Mesenchymal stem cell (in vitro differentiated cells and primary cell): Measurements from ENCODE around the gene PAX5.

Experiments
- DNase-seq: peaks from one replicate; pipeline ENCODE4 v3.0.0-alpha.2; 2013
- H2AFZ ChIP-seq: one replicate; pipeline ENCODE4 v1.6.1; 2013; ENCODE audit warnings: low read depth, mild to moderate bottlenecking, control low read depth, inconsistent platforms, low read length, moderate library complexity
- H2AK5ac ChIP-seq: 2 replicates; pipeline ENCODE4 v1.6.1; 2013; ENCODE audit warnings: low read length, moderate library complexity, mild to moderate bottlenecking, inconsistent platforms; ENCODE audit not compliant: severe bottlenecking
- H2BK120ac ChIP-seq: one replicate; pipeline ENCODE4 v1.6.1; 2013; ENCODE audit warnings: low read depth, mild to moderate bottlenecking, inconsistent platforms, low read length, moderate library complexity
- H2BK12ac ChIP-seq, 2 experiments: one replicate each; pipeline ENCODE4 v1.6.1; 2013; ENCODE audit warnings: inconsistent platforms in 2 of 2, low read length in 2 of 2, mild to moderate bottlenecking in 2 of 2, moderate library complexity in 2 of 2, control low read depth in 1 of 2
- H2BK15ac ChIP-seq: one replicate; pipeline ENCODE4 v1.6.1; 2013; ENCODE audit warnings: mild to moderate bottlenecking, low read depth, inconsistent platforms; ENCODE audit not compliant: poor library complexity, severe bottlenecking
- H2BK5ac ChIP-seq: 2 replicates; pipeline ENCODE4 v1.6.1; 2013; ENCODE audit warnings: low read depth, mild to moderate bottlenecking, low read length, control low read depth, inconsistent platforms; ENCODE audit not compliant: poor library complexity, severe bottlenecking
- H3K14ac ChIP-seq, 2 experiments: one replicate each; pipeline ENCODE4 v1.6.1; 2013; ENCODE audit warnings: inconsistent platforms in 2 of 2, low read length in 2 of 2, control low read depth in 1 of 2, mild to moderate bottlenecking in 1 of 2, moderate library complexity in 1 of 2
- H3K18ac ChIP-seq, 2 experiments: one replicate each; pipeline ENCODE4 v1.6.1; 2013; ENCODE audit warnings: inconsistent platforms in 2 of 2, low read length in 2 of 2, control low read depth in 1 of 2, low read depth in 1 of 2, mild to moderate bottlenecking in 1 of 2
- H3K23ac ChIP-seq, 2 experiments: one replicate each; pipeline ENCODE4 v1.6.1; 2013; ENCODE audit warnings: inconsistent platforms in 2 of 2, low read length in 2 of 2, mild to moderate bottlenecking in 2 of 2, moderate library complexity in 2 of 2, control low read depth in 1 of 2
- H3K27ac ChIP-seq: 2 replicates; pipeline ENCODE4 v1.5.1; 2013; ENCODE audit warnings: mild to moderate bottlenecking, moderate library complexity, low read length, control low read depth, inconsistent platforms; ENCODE audit not compliant: poor library complexity, severe bottlenecking
- H3K27me3 ChIP-seq, 2 experiments: 2 replicates each; pipeline versions ENCODE4 v1.6.1 to v1.7.0; 2013; ENCODE audit warnings: low read length in 2 of 2, mild to moderate bottlenecking in 2 of 2, moderate library complexity in 2 of 2, control low read depth in 1 of 2, inconsistent platforms in 1 of 2; ENCODE audit not compliant: control insufficient read depth in 1 of 2, insufficient read depth in 1 of 2
- H3K36me3 ChIP-seq, 2 experiments: 2 replicates each; pipeline versions ENCODE4 v1.6.1 to v1.7.0; 2013; ENCODE audit warnings: low read length in 2 of 2, control low read depth in 1 of 2, inconsistent platforms in 1 of 2, low read depth in 1 of 2, mild to moderate bottlenecking in 1 of 2; ENCODE audit not compliant: insufficient read depth in 2 of 2, control insufficient read depth in 1 of 2
- H3K4ac ChIP-seq, 2 experiments: one replicate each; pipeline ENCODE4 v1.6.1; 2013; ENCODE audit warnings: inconsistent platforms in 2 of 2, low read length in 2 of 2, mild to moderate bottlenecking in 2 of 2, moderate library complexity in 2 of 2, control low read depth in 1 of 2, low read depth in 1 of 2
- H3K4me1 ChIP-seq: 2 replicates; pipeline ENCODE4 v1.6.1; 2013; ENCODE audit warnings: low read depth, low read length, control low read depth; ENCODE audit not compliant: control insufficient read depth, insufficient read depth
- H3K4me2 ChIP-seq: 2 replicates; pipeline ENCODE4 v1.6.1; 2013; ENCODE audit warnings: low read length, mild to moderate bottlenecking, inconsistent platforms; ENCODE audit not compliant: poor library complexity, severe bottlenecking
- H3K4me3 ChIP-seq, 2 experiments: 2 replicates each; pipeline versions ENCODE4 v1.5.1 to v1.7.0; 2013; ENCODE audit warnings: low read length in 2 of 2, mild to moderate bottlenecking in 2 of 2, control low read depth in 1 of 2, low read depth in 1 of 2; ENCODE audit not compliant: insufficient read depth in 1 of 2
- H3K79me1 ChIP-seq: replicated peaks from 2 replicates; pipeline ENCODE4 v1.6.1; 2013; ENCODE audit warnings: mild to moderate bottlenecking, control low read depth, low read length, inconsistent platforms; ENCODE audit not compliant: poor library complexity, severe bottlenecking
- H3K9ac ChIP-seq: 2 replicates; pipeline ENCODE4 v1.7.0; 2013; ENCODE audit warnings: mild to moderate bottlenecking, low read length, moderate library complexity
- H3K9me3 ChIP-seq: 2 replicates; pipeline ENCODE4 v1.7.0; 2013; ENCODE audit warnings: mild to moderate bottlenecking, low read length; ENCODE audit not compliant: control insufficient read depth
- H4K8ac ChIP-seq: one replicate; pipeline ENCODE4 v1.6.1; 2013; ENCODE audit warnings: inconsistent platforms, mild to moderate bottlenecking, low read length, moderate library complexity
- H4K91ac ChIP-seq: one replicate; pipeline ENCODE4 v1.6.1; 2013; ENCODE audit warnings: mild to moderate bottlenecking, low read length, inconsistent platforms
- WGBS: methylation state at CpG from one replicate; pipeline ENCODE4 v1.1.7; 2013; ENCODE audit warnings: mixed read lengths; 5-methylcytosine and 5-hydroxymethylcytosine counted together

PAX5 gene

GRCh38 chr9:36882594-36882993, 151.5 kb downstream of the PAX5 start:
- no peak overlapping the region for H4K8ac ChIP-seq
- H3K79me1 ChIP-seq = no peaks in the 10 kb centered on the region
- no peak overlapping the region for H2AFZ ChIP-seq
- H3K4me3 ChIP-seq = no peak overlapping the region
- no peak overlapping the region for H3K27ac ChIP-seq
- peaks cover 56 to 80% of the 10 kb centered on the region in 2 experiments for H3K27me3 ChIP-seq
- WGBS = 79% methylated on average over 3 of the region's 3 CpGs
- no peak overlapping the region for H2AK5ac ChIP-seq
- H3K23ac ChIP-seq = peak overlapping the region in 1 of 2 experiments; percentile 30
- no peaks in the 10 kb centered on the region for H3K36me3 ChIP-seq
- H3K14ac ChIP-seq = no peak overlapping the region
- no peak overlapping the region for H2BK120ac ChIP-seq
- no peak overlapping the region for H2BK15ac ChIP-seq
- H3K4me1 ChIP-seq = no peaks in the 10 kb centered on the region
- no peak overlapping the region for H2BK5ac ChIP-seq
- H3K9me3 ChIP-seq = peaks cover 13% of the 10 kb centered on the region
- H3K9ac ChIP-seq = no peak overlapping the region
- H2BK12ac ChIP-seq = no peak overlapping the region
- no peak overlapping the region for H3K4ac ChIP-seq
- DNase-seq = no peak
- no peak overlapping the region for H3K4me2 ChIP-seq
- H3K18ac ChIP-seq = no peak overlapping the region
- H4K91ac ChIP-seq = no peak overlapping the region

DNA sequence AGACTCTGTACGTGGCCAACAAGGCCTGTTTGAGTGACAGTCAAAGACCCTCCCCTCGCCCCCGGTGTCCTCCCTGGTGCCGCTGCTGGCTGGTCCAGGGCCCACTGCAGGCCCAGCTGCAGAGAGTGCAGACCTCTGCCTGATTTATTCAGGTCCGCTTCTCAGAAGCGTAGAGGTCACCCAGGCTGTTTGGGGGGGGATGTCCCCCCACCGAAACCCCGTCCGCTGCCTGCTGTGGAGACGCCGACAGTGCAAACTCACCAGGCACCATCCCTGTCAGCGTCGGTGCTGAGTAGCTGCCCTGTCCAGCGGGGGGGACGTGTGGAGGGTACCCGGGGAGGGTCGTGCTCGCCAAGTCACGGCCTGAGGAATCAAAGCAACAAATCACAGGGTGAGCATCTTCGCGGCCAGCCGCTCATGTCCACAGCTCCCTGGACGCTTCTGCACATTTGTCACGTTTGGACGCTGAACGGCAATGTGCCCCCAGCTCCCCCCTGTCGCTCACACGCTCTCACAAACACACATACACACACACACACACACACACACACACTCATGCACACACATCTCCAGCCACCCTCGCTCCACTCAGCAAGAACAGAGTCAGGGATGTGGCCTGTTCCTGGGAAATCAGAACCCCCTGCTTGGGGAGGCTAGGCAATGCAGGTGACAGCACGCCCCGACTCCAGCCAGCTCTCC, 152.2 kb downstream of the PAX5 start:
- H3K9me3 ChIP-seq = peaks cover 13% of the 10 kb centered on the region
- no peak overlapping the region for H3K27ac ChIP-seq
- H4K91ac ChIP-seq = no peak overlapping the region
- no peak overlapping the region for H3K4me3 ChIP-seq
- H3K79me1 ChIP-seq = no peaks in the 10 kb centered on the region
- H3K23ac ChIP-seq = no peak overlapping the region
- H4K8ac ChIP-seq = no peak overlapping the region
- H3K36me3 ChIP-seq = no peaks in the 10 kb centered on the region
- no peak overlapping the region for H2BK12ac ChIP-seq
- no peak overlapping the region for H2AFZ ChIP-seq
- no peak for DNase-seq
- H2AK5ac ChIP-seq = no peak overlapping the region
- no peak overlapping the region for H2BK120ac ChIP-seq
- H3K18ac ChIP-seq = no peak overlapping the region
- H3K4me1 ChIP-seq = no peaks in the 10 kb centered on the region
- no peak overlapping the region for H2BK15ac ChIP-seq
- H3K14ac ChIP-seq = no peak overlapping the region
- H3K9ac ChIP-seq = no peak overlapping the region
- H3K4me2 ChIP-seq = no peak overlapping the region
- 85% methylated on average over 31 of the region's 31 CpGs for WGBS
- peaks cover 63 to 79% of the 10 kb centered on the region in 2 experiments for H3K27me3 ChIP-seq
- no peak overlapping the region for H3K4ac ChIP-seq
- H2BK5ac ChIP-seq = no peak overlapping the region

DNA sequence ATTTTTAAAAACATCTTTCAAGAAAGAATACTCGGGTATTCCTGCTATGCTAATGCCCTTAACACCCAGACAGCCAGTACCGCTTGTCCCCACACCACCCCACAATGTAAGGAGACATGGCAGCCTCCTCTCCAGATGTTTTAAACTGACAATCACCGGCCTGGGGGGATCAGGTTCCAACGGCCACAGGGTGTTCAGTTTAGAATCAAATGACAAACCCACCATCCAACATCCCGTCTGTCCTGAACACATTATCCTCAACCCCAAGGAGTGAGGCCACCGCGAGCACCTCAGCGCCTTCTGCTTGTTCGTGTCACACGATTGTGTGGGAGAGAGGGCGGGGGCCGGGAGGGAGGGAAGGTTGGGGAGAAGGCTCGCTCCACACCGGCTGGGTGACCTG, 152.8 kb downstream of the PAX5 start:
- H2AK5ac ChIP-seq = no peak overlapping the region

DNA sequence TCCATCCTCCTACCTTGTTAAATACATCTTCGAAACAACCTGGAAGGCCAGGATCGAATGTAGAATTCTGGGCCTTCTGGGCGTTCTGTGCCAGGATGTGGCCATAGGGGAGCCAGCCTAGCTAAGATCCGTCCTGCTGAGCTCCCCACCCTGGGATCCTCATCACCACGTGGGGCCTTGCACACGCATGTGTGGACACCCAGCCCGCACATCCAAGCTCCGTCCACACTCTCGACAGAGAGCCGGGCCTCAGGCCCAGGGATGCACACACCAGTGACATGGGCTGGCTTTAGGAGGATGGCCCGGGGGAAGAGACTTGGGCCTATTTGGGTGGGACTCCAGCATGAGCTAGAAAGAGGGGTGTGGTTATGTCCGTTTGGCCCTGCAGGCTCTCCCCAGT, 154.0 kb downstream of the PAX5 start:
- Histone ChIP-seq H3K4me1 (no peaks in the 10 kb centered on the region), H2BK15ac (no peak overlapping the region), H4K91ac (no peak overlapping the region), H2AFZ (no peak overlapping the region), H3K14ac (no peak overlapping the region), H4K8ac (no peak overlapping the region), H3K27ac (no peak overlapping the region), H3K18ac (no peak overlapping the region), H3K9ac (no peak overlapping the region), H3K36me3 (no peaks in the 10 kb centered on the region), H3K4me2 (no peak overlapping the region), H2BK5ac (no peak overlapping the region), H3K23ac (no peak overlapping the region), H2AK5ac (no peak overlapping the region), H2BK120ac (no peak overlapping the region), H3K27me3 (peaks cover 69 to 79% of the 10 kb centered on the region in 2 experiments), H3K79me1 (no peaks in the 10 kb centered on the region), H3K9me3 (peaks cover 20% of the 10 kb centered on the region), H3K4me3 (no peak overlapping the region), H2BK12ac (no peak overlapping the region), H3K4ac (no peak overlapping the region)
- 86% methylated on average over 12 of the region's 12 CpGs for WGBS
- DNase-seq = no peak

More for the DNA sequence above, 152.8 kb downstream of the PAX5 start:
- no peak overlapping the region for H3K9ac ChIP-seq
- no peaks in the 10 kb centered on the region for H3K36me3 ChIP-seq
- no peak overlapping the region for H2BK120ac ChIP-seq
- 77% methylated on average over 11 of the region's 14 CpGs for WGBS
- H4K91ac ChIP-seq = no peak overlapping the region
- H3K4ac ChIP-seq = no peak overlapping the region
- H3K27ac ChIP-seq = no peak overlapping the region
- no peak overlapping the region for H3K4me3 ChIP-seq
- no peaks in the 10 kb centered on the region for H3K4me1 ChIP-seq
- no peak overlapping the region for H3K14ac ChIP-seq
- peaks cover 13% of the 10 kb centered on the region for H3K9me3 ChIP-seq
- H2BK12ac ChIP-seq = no peak overlapping the region
- no peak overlapping the region for H3K18ac ChIP-seq
- H2BK15ac ChIP-seq = no peak overlapping the region
- H4K8ac ChIP-seq = no peak overlapping the region
- no peak overlapping the region for H3K4me2 ChIP-seq
- no peak overlapping the region for H2BK5ac ChIP-seq
- DNase-seq = no peak
- H3K79me1 ChIP-seq = no peaks in the 10 kb centered on the region
- peaks cover 69 to 79% of the 10 kb centered on the region in 2 experiments for H3K27me3 ChIP-seq
- no peak overlapping the region for H2AFZ ChIP-seq
- no peak overlapping the region for H3K23ac ChIP-seq
